ENCODE results near the gene REC114.
"Not testable (repeated sequence)": the region's sequence is repeated elsewhere in the genome, so short reads cannot be mapped to it uniquely, and the experiment has no call there.

REC114 gene

DNA sequence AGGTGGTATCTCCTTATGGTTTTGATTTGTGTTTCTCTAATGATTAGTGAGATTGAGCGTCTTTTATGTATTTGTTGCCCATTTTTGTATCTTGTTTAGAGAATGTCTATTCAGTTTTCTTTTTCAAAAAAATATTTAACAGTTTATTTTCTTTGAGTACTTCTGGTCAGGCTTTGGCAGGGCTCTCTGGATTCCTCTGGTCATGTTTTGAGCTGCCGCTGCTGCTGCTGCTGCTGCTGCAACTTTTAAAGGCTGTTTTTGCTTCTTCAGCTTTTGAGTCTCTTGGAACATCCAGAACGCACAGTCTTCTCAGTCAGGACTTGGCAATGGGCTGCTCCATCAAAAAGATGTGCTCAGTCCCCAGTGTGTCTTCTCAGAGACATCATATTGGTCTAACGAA, 40.1 kb downstream of the REC114 start:
- H3K4me3 Mint-ChIP-seq: no peak overlapping the region
- no peak overlapping the region for H3K27ac Mint-ChIP-seq
- no peaks in the 10 kb centered on the region for H3K36me3 Mint-ChIP-seq
- no peak for DNase-seq (ENCODE audit: low spot score in 2 of 2)
- H3K9me3 Mint-ChIP-seq: no peaks in the 10 kb centered on the region
- no peaks in the 10 kb centered on the region for H3K4me1 Mint-ChIP-seq
- no peak for ATAC-seq

DNA sequence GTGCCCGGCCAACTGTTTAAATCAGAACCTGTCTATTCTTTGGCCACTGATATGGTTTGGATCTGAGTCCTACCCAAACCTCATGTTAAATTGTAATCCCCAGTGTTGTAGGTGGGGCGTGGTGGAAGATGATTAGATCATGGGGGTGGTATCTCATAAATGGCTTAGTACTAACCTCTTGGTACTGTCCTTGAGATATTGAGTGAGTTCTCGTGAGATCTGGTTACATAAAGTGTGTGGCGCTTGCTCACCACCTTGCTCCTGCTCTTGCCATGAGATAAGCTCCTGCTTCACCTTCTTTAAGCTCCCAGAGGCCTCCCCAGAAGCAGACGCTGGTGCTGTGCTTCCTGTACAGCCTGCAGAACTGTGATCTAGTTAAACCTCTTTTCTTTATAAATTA, 42.4 kb downstream of the REC114 start:
- ATAC-seq (no peak), DNase-seq (ENCODE audit: low spot score in 2 of 2) (no peak)
- no peaks in the 10 kb centered on the region for H3K4me1 Mint-ChIP-seq
- H3K27ac Mint-ChIP-seq: no peak overlapping the region
- H3K36me3 Mint-ChIP-seq: no peaks in the 10 kb centered on the region
- H3K9me3 Mint-ChIP-seq: no peaks in the 10 kb centered on the region
- H3K4me3 Mint-ChIP-seq: no peak overlapping the region

DNA sequence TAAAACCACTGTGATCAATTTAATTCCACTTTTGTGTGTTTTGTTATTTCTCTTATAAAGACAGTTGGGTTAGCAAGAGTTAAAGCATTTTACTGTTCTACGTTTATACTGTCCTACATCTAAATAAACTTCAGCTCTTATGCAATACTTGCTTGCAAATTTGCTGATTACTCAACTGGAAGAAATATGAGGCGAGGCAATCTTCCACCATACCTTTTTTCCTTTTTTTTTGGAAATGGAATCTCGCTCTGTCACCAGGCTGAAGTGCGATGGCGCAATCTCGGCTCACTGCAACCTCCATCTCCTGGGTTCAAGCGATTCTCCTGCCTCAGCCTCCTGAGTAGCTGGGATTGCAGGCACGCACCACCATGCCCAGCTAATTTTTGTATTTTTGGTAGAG, 42.9 kb downstream of the REC114 start:
- not testable (repeated sequence) for H3K36me3 Mint-ChIP-seq

GRCh38 chr15:73488698-73489097, 45.7 kb downstream of the REC114 start:
- no peak overlapping the region for H3K4me3 Mint-ChIP-seq
- H3K4me1 Mint-ChIP-seq: no peaks in the 10 kb centered on the region
- H3K36me3 Mint-ChIP-seq: no peaks in the 10 kb centered on the region
- H3K9me3 Mint-ChIP-seq: no peaks in the 10 kb centered on the region
- ATAC-seq: no peak
- no peak for DNase-seq (ENCODE audit: low spot score in 2 of 2)
- no peak overlapping the region for H3K27ac Mint-ChIP-seq

More for the DNA sequence above, 42.9 kb downstream of the REC114 start:
- not testable (repeated sequence) for DNase-seq (ENCODE audit: low spot score in 2 of 2); ATAC-seq; H3K4me3 Mint-ChIP-seq; H3K27ac Mint-ChIP-seq; H3K9me3 Mint-ChIP-seq; H3K4me1 Mint-ChIP-seq

- DNase-seq (ENCODE audit: low spot score in 2 of 2): no peak
- no peak for ATAC-seq
- no peaks in the 10 kb centered on the region for H3K4me1 Mint-ChIP-seq
- no peaks in the 10 kb centered on the region for H3K36me3 Mint-ChIP-seq
- no peak overlapping the region for H3K4me3 Mint-ChIP-seq
- no peak overlapping the region for H3K27ac Mint-ChIP-seq
- no peaks in the 10 kb centered on the region for H3K9me3 Mint-ChIP-seq
Observed at GRCh38 chr15:73493922-73494321, 51.0 kb downstream of the REC114 start.

- H3K4me3 Mint-ChIP-seq: no peak overlapping the region
- H3K9me3 Mint-ChIP-seq: no peaks in the 10 kb centered on the region
- no peak overlapping the region for H3K27ac Mint-ChIP-seq
- no peaks in the 10 kb centered on the region for H3K36me3 Mint-ChIP-seq
- no peaks in the 10 kb centered on the region for H3K4me1 Mint-ChIP-seq
- ATAC-seq: no peak
- DNase-seq (ENCODE audit: low spot score in 2 of 2): no peak
Observed at GRCh38 chr15:73495181-73495580, 52.2 kb downstream of the REC114 start.

DNA sequence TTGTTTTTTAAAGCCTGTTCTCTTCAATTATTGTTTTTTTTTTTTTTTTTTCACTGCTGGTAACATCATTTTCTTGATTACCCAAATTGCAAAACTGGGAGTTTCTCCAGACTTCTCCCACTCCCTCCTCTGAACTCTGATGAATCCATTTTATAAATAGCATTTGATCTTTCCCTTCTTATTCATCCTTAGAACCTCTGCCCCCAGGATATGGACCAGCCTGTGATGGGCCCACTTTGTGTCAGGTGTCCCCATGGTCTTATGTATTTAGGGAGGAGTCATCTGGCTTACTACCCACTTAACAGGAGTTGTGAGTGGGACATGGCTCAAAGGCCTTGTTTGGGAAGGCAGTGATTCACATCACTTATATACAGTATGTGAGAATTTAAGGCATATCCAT, 57.7 kb downstream of the REC114 start:
- Mint-ChIP-seq H3K4me1 (no peaks in the 10 kb centered on the region), H3K9me3 (no peaks in the 10 kb centered on the region), H3K4me3 (no peak overlapping the region), H3K36me3 (no peaks in the 10 kb centered on the region), H3K27ac (no peak overlapping the region)
- no peak for DNase-seq (ENCODE audit: low spot score in 2 of 2)
- ATAC-seq: no peak

GRCh38 chr15:73504885-73505284, 61.9 kb downstream of the REC114 start:
- DNase-seq (ENCODE audit: low spot score in 2 of 2): no peak
- Mint-ChIP-seq H3K9me3 (no peaks in the 10 kb centered on the region), H3K4me1 (no peaks in the 10 kb centered on the region), H3K4me3 (no peak overlapping the region), H3K36me3 (no peaks in the 10 kb centered on the region), H3K27ac (no peak overlapping the region)
- no peak for ATAC-seq

- no peaks in the 10 kb centered on the region for H3K9me3 Mint-ChIP-seq
- no peak overlapping the region for H3K27ac Mint-ChIP-seq
- no peaks in the 10 kb centered on the region for H3K36me3 Mint-ChIP-seq
- no peak for ATAC-seq
- no peak overlapping the region for H3K4me3 Mint-ChIP-seq
- peaks cover 7% of the 10 kb centered on the region for H3K4me1 Mint-ChIP-seq
- DNase-seq (ENCODE audit: low spot score in 2 of 2): no peak
Observed at GRCh38 chr15:73515527-73515926, 72.6 kb downstream of the REC114 start.

DNA sequence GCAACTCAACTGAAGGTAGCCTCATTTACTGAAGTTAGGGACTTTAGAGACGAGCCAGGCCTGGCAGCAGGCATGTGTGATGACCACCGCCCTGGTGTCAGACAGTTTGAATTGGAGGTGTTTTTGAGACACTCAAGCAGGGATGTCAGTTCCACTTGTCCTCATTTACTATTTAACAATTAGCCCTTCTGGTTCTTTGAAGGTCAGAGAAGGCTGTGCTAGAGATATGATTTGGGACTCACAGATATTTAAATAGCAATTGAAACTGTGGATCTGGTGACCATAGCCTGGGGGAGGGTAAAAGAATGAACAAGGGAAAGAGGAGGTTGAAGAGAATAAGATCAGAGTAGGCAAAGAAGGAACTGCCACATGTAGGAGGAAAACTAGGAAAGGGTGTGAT, 74.6 kb downstream of the REC114 start:
- DNase-seq (ENCODE audit: low spot score in 2 of 2) (no peak), ATAC-seq (no peak)
- Mint-ChIP-seq H3K36me3 (no peaks in the 10 kb centered on the region), H3K4me1 (peaks cover 14% of the 10 kb centered on the region), H3K4me3 (no peak overlapping the region), H3K9me3 (no peaks in the 10 kb centered on the region), H3K27ac (no peak overlapping the region)

DNA sequence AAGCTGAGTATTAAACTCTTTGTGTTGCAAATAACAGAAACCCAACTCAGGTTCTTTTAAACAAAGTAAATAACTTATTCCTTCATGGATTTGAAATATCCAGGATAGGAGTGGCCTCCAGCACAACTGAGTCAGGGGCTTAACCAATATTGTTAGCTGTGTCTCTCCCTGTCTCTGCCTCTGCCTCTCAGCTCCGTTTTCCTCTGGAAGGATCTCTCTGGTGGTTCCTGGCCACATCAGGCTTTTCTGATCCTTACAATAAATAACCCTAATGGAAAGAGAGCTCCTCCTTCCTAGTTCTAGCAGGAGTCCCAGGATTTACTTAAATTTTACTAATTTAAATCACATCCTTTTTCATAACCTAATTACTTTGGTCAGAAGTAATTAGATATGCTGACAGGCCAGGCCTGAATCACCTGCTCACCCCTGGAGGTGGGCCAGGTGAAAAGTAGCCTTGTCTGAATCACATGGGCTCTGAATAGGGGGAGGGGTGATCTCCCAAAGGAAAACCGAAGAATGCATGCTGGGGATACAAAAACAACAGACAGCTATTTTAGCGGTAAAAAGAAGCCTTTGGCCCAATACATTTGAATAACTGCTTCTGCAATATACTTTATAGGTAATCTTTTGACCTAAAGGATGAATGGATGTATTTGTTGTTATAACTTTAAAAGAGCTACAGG, 75.4 kb downstream of the REC114 start:
- ATAC-seq (no peak), DNase-seq (ENCODE audit: low spot score in 2 of 2) (no peak)
- Mint-ChIP-seq H3K27ac (no peak overlapping the region), H3K36me3 (no peaks in the 10 kb centered on the region), H3K4me3 (no peak overlapping the region), H3K9me3 (no peaks in the 10 kb centered on the region), H3K4me1 (peaks cover 14% of the 10 kb centered on the region)

DNA sequence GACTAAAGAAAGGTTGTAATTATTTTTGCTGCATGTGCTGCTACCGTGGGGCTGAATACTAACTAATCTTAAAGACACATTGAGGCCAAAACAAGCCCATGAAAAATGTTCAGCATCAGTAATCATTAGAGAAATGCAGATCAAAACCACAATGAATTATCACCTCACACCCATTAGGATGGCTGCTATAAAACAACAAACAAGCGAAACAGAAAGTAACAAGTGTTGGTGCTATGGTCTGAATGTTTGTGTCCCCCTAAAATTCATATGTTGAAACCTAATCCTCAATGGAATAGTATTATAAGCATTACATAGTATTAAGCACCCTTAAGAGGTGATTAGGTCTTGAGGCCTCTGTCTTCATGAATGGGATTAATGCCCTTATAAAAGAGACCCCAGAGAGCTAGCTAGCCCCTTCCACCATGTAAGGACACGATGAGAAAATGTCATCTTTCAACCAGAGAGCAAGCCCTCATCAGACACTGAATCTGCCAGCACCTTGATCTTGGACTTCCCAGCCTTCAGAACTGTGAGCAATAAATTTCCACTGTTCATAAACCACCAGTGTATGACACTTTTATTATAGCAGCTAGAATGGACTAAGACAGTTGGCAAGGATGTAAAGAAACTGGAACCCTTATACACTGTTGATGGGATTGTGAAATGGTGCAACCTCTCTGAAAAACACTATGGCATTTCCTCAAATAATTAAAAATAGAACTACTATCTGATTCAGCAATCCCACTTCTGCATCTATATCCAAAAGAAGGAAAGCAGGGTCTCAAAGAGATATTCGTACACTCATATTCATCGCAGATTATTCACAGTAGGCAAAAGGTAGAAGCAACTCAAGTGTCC, 76.1 kb downstream of the REC114 start:
- Mint-ChIP-seq H3K4me1 (peaks cover 14% of the 10 kb centered on the region), H3K27ac (no peak overlapping the region), H3K36me3 (no peaks in the 10 kb centered on the region), H3K9me3 (no peaks in the 10 kb centered on the region), H3K4me3 (no peak overlapping the region)
- ATAC-seq (no peak), DNase-seq (ENCODE audit: low spot score in 2 of 2) (no peak)

DNA sequence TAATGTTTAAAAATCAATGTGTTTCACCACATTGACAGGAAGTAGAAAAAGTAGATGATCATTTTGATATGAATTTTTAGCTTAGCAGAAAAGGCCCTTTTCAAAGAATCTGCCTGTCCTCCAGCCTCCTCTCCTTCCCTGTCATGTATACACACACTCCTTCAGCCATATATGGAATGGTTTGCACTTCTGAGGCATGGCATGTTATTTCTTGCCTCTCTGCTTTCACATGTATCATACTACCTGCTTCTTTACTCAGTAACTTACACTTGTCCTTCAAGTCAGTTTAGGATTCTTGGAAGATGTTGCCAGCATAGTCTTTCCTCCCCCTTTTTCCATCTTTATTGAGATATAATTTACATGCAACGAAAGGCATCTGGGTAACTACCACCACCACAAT, 79.0 kb downstream of the REC114 start:
- ATAC-seq (no peak), DNase-seq (ENCODE audit: low spot score in 2 of 2) (no peak)
- peaks cover 14% of the 10 kb centered on the region for H3K4me1 Mint-ChIP-seq
- no peak overlapping the region for H3K4me3 Mint-ChIP-seq
- H3K9me3 Mint-ChIP-seq: no peaks in the 10 kb centered on the region
- no peaks in the 10 kb centered on the region for H3K36me3 Mint-ChIP-seq
- H3K27ac Mint-ChIP-seq: no peak overlapping the region

DNA sequence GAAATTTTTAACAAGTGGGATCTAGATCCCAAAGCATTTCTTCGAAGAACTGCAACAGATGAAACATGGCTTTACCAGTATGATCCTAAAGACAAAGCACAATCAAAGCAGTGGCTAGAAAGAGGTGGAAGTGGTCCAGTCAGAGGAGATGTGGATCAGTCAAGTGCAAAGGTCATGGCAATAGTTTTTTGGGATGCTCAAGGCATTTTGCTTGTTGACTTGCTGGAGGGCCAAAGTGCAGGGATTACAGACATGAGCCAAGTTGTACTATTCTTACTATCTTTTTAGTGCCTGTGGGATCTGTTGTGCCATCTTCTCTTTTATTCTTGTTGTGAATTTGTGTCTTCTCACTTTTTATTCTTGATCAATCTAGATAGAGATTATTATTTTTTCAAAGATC, 82.0 kb downstream of the REC114 start:
- ATAC-seq: no peak
- H3K9me3 Mint-ChIP-seq: no peaks in the 10 kb centered on the region

GRCh38 chr15:73527598-73527997, 84.6 kb downstream of the REC114 start:
- Mint-ChIP-seq H3K4me3 (no peak overlapping the region), H3K36me3 (no peaks in the 10 kb centered on the region), H3K4me1 (no peaks in the 10 kb centered on the region), H3K27ac (no peak overlapping the region), H3K9me3 (no peaks in the 10 kb centered on the region)
- DNase-seq (ENCODE audit: low spot score in 2 of 2) (no peak), ATAC-seq (no peak)

More for the DNA sequence above, 82.0 kb downstream of the REC114 start:
- Mint-ChIP-seq H3K4me3 (no peak overlapping the region), H3K27ac (no peak overlapping the region), H3K36me3 (no peaks in the 10 kb centered on the region), H3K4me1 (peaks cover 7% of the 10 kb centered on the region)
- no peak for DNase-seq (ENCODE audit: low spot score in 2 of 2)

GRCh38 chr15:73530649-73531048, 87.7 kb downstream of the REC114 start:
- H3K36me3 Mint-ChIP-seq: no peaks in the 10 kb centered on the region
- no peaks in the 10 kb centered on the region for H3K4me1 Mint-ChIP-seq
- H3K9me3 Mint-ChIP-seq: no peaks in the 10 kb centered on the region

More at GRCh38 chr15:73530649-73531048, 87.7 kb downstream of the REC114 start:
- H3K27ac Mint-ChIP-seq: no peak overlapping the region
- no peak for DNase-seq (ENCODE audit: low spot score in 2 of 2)
- no peak for ATAC-seq
- H3K4me3 Mint-ChIP-seq: no peak overlapping the region

Data from stimulated activated effector memory CD8-positive, alpha-beta T cell treated with anti-CD3 and anti-CD28 coated beads, Interleukin-12 subunit alpha, Interleukin-12 subunit beta, amount 100 ng/mL, for 72 hours (primary cell).